NCI-H2196 treated with DMSO at 0.1 percent for 48 hours (cell line): ENCODE data around the gene SHISA6.

Experiments
- DNase-seq: peaks from one replicate; lab custom pipeline; 2025; ENCODE audit not compliant: unreplicated experiment; lab: John Stamatoyannopoulos, UW

The SHISA6 gene

DNA sequence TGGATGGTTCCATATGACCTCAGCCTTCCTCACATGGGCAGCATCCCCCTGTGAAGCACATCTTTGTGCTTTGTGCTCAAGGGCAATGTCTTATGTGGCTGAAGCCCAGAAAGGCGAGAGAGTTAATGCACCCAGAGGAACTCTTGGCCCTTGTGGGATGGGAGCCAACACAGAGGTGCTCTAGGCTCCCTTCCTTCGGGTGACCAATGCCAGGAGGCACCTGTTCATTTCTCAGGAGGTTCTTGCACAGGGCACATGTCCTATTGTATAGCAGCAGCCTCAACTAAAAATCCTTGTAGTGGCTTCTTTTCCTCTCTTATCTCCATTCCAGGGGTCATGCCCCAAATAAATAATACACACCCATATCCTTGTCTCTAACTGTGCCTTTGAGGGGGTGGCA, 273.6 kb downstream of the SHISA6 start:
- no peak for DNase-seq

DNA sequence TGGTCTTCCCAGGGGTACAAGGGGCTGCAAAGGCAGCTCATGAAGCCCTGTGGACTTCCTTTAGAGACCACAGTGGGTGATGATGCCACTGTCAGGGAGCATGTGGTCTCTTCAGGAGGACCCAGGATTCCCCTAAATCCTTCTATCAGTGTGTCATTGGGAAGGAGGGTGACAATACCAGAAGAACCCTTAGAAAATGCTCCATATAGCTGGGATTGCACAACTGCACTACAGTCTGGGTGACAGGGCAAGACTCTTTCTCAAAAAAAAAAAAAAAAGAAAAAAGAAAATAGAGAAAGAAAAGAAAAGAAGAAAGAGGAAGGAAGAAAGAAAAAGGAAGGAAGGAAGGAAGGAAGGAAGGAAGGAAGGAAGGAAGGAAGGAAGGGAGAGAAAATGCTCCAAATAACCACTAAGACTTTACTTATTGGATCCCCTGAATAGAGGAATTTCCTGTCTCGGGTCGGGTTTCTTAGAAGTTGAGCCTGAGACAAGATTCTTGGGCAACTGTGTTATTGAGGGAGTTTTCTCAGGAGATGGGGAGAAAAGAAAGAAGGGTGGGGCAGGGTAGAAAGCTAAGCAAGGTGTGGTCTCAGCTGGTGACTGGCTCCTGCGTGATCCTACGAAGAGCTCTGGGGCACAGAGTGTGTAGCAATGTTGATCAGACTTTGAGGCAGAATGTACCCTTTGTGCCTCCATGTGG, 274.1 kb downstream of the SHISA6 start:
- DNase-seq = no peak

DNA sequence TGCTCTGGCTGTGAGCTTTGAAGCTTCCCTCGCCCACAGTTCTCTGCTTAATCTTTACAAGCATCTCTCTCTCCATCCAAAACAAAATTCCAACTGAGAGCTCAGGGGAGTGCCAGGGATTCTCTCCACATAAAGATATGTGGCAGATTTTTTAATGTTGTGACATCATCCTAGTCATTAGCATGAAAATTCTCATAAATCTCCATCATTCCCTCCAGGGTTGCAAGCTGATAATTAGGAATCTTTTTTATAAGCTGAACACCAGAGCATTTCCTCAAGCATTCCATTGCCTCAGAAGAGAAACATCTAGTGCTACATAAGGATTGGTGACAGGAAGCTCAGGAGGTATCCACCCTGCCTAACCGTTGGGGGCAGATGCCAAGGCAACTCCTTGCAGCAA, 274.9 kb downstream of the SHISA6 start:
- no peak for DNase-seq

DNA sequence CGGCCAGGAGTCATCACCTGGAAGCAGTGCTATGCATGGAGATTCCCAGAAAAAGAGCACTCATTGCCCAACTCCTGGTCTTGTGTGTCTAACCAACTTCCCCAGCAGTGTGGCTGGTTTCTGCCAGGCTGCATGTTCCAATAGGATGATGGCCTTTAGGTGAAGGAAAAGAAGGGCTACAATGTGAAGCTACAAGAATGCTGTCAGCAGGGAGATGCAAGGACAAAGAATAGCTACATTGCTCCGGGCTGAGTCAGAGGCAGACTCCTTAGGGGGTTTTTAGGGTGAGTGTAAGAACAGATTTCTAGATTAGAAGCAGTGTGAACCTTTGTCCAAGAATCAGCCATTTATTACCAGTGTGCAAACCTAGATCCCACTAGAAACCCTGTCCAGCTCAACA, 294.2 kb downstream of the SHISA6 start:
- no peak for DNase-seq

DNA sequence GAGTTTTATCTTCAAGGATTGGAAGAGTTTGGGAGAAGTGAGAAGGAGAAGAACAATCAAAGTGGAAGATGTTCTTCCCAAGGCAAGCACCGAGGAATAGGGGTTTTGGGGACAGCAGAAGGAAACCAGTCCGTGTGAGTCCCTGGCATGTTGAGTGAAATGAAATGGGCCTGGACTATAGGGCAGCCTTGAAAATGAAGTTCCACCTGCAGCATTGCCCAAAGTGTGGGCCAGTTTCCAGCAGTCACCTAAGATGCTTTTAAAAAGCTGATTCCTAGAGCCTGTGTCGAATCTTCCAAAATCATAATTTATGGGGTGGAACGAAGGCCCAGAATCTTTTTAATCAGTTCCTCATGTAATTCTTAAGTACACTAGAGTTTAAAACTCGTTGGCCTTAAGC, 297.4 kb downstream of the SHISA6 start:
- DNase-seq = no peak

DNA sequence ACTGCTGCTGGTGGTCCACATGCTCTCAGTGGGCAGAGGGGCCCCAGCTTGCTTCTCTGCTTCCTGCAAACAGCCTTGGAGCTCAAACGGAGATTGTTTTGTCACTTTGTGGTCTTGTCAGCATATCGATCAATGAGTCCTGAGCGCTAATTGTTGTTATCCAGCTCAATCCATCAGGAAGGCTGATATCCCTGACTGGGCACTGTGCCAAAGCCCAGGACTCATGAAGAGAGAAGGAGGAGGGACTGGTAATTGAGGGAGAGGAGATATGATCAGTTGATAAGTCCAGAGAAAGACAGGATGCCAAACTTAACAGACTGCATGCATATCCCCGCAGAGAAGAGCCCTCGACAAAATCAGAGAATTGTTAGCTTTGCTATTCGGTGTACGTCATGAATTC, 298.6 kb downstream of the SHISA6 start:
- DNase-seq = no peak

DNA sequence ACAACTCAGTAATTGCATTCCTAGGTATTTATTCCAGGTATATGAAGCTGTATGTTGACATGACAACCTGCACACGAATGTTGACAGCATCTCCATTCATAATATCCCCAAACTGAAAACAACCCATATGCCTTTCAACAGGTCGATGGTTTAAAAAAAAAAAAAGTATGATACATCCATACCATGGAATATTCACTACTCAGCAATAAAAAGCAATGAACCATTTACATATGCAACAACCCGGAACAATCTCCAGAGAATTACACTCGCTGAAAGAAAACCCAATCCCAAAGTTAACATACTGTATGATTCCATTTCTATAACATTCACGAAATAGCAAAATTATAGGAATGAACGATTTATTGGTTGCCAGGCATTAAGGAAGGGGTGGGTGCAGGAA, 304.0 kb downstream of the SHISA6 start:
- DNase-seq = no peak

DNA sequence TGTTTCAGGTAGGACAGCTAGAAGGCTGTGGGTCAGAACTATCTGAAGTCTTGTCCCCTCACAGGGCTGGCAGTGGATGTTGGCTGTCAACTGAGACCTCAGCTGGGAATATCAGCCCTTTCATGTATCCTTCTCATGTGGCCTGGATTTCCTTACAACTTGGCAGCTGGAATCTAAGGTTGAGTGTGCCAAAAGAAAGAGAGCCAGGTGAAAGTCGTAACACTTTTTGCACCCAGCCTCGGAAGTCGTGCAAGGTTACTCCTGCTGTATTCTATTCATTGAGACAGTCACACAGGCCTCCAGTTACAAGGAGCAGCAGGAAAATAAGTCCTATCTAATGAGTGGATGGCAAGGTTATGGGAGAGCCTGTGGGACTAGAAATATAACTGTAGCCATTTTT, 304.7 kb downstream of the SHISA6 start:
- no peak for DNase-seq

DNA sequence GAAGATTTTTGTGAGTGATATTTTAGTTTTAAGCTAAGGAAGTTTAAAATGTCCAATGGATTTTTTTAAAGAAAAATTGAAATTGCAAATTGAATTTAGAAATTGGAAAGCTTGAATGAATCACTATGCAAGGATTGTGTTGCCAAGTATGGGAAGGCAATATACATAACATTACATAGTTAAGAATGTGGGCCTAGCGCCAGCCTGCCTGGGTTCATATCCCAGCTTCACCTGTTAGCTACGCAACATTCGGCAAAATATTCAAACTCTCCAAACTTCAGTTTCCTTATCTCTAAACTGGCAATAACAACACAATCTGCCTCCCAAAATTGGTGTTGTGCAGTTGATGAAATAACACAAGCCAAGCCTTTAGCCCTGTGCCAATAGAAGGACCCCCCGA, 306.8 kb downstream of the SHISA6 start:
- no peak for DNase-seq

DNA sequence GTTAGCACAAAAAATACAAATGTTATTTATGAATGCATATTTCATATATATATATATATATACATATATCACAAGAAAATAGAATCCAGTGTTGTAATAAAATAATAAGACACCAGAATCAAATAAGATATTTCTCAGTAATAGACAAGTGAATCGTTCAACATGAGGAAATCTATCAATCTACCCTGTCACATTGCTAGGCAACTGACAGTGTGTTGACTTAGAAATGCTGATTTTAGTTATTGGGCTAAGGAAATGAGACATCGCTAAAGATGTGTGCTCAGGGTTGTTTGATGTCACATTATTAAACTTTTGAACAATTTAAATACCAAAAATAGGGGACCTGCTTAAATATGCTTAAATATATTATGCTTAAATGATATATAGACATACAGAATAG, 307.4 kb downstream of the SHISA6 start:
- no peak for DNase-seq

DNA sequence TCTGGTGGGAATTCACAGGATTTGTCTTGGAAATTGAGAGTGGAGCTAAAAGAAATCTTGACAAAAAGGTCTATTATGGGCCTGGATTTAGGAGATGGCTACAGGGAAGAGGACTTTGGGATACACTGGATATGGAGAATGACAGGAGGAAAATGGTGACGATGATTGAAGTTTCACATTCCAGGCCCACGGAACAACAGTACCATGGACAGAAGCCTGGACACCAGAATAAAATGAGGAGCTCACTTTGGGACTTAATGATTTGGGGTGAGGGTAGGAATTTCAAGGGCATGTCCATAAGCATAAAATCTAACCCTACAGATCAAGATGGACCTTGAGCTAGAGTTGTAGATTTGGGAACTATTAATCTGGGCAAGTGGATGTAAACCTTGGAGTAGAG, 309.4 kb downstream of the SHISA6 start:
- DNase-seq = no peak

DNA sequence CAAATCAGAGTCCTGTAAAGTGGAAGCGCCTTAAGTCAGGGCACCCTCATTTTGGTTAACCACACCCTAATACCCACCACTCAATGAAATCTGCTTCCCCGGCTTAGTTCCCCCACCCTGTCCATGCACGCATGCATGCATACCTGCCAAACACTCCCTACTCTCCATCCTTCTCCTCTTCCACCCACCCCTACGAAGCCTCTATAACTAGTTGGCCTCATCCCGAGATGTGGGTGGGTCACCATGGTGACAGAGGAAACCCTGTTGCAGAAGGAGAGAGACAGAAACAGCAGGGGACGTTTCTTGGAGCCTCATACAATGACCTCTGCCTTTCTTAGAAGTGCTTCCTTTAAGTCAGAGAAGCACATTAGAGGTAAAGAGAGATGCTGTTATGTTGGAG, 310.4 kb downstream of the SHISA6 start:
- no peak for DNase-seq

DNA sequence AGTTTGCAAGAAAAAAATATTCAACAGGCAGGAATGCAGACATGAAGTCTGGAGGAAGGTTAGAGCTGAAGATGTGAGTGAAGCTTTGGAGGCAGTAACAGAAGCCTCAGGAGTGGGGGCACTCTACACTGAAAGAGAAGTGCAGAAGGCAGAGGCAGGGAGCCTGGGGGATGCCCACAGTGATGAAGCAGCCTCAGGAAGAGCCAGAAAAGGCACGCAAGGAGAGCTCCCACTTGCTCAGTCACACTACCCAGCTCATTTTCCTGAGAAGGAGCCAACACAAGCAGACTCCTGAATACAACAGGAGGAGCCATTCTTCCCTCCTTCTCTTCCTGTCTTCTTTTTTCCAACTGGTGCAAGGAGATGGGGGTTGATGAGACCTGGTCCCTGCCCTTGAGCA, 312.1 kb downstream of the SHISA6 start:
- DNase-seq = no peak

DNA sequence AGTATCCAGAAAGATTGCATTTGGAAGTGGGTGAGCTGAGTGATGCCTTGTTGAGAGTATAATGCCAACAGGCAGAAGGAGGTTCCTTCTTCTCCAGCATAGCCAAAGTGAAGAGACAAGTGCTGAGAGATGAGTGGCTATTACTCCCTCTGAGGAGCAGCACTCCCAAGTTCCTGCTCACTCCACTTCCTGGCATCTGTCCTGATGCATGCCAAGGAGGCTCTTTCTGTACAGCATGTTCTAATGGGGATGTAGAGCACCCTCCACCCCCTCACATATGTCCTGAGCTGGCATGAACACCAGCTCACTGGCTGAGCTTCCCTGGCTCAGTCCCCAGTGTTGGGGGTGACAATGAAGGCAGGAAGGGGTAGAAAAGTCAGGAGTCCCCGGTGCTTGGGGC, 313.0 kb downstream of the SHISA6 start:
- DNase-seq = no peak

DNA sequence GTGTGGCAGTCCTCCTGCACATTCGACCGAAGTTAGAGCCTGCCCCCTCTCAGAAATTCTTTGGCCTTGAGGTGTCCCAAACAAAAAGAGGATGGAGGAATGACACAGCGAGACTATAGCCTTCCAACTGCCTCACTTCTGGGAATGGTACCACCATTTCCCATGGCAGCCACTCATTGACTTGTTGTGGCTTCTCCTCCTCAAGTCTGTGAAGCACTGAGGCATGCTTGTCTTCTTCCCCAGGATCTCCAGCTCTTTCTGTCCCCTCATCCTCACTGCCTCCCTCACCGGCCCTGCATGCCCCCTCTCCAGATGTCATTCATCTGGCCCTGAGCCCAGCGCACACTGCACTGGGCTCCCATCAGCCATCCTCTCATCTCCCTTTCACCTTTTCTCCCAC, 313.5 kb downstream of the SHISA6 start:
- no peak for DNase-seq

DNA sequence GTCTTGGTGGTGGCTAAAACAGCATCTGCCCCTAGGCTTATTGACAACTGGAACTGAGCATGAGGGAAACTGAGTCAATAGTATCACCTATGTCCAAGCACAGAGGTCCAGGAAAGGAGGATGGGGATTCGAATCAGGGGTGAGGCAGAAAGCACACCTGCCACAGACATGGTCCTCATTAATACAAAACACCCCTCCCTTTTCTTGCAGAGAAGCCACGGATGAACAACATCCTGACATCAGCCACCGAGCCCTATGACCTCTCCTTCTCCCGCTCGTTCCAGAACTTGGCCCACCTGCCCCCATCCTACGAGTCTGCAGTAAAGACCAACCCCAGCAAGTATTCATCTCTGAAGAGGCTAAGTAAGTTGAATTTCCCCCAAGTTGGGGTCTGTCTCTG, 314.5 kb downstream of the SHISA6 start:
- no peak for DNase-seq

DNA sequence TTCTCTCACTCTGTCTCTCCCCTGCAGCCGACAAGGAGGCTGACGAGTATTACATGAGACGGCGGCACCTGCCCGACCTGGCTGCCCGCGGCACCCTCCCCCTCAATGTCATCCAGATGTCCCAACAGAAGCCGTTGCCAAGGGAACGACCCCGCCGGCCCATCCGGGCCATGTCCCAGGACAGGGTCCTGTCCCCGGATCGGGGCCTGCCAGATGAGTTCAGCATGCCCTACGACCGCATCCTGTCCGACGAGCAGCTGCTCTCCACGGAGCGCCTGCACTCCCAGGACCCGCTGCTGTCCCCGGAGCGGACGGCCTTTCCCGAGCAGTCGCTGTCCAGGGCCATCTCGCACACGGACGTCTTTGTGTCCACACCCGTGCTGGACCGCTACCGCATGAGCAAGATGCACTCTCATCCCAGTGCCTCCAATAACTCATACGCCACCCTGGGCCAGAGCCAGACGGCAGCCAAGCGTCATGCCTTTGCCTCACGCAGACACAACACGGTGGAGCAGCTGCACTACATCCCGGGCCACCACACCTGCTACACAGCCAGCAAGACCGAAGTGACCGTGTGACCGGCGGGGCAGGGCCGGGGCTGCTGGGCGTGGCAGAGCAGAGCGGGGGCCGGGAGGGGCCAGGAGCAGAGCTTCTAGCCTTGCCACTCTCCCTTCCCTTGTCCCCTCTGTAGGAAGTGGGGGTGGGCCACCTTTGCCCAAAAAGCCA, 316.9 kb downstream of the SHISA6 start:
- no peak for DNase-seq

DNA sequence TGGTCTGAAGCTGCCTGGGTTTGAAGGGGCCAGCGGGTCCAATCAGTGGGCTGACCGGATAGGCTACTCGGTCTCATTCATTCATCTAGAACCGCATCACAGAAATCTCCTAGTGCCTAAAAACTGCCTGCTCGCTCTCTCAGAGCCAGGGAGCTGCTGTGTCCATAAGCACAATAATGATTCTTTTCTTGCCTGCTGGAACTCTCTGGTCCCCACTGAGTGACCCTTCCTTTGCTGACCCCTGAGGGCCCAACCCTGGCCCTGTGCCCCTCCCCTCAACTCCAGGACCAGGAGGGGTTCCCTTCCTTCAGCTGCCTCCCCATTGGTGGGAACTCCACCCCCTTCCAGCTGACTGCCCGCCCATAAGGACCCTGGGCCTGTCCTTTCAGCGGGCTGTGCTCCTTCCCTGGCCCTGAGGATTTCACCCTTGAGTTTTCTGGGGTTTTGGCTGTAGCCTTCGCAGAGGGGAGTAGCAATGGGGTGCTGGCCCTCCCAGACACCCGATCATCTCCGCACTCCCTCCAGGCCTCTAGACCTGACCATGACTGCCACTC, 317.7 kb downstream of the SHISA6 start:
- DNase-seq = no peak

DNA sequence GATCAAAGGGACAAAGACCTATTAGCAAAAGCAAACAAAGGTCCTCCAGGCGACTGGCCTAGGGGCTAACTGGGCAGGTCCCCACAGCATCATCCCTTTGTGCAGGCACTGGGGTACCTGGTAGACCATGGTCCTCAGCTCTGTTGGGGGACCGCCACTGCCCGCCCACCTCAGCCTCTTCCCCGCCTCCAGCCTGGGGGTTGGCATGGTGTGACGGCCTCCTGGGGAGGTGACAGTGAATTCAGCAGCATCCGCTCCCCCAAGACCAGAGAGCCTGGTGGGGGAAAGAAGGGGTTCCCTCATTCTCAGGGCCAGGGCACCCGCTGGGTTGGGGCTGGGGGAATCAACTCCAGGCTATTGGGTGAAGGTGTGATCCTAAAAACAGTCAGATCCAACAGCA, 318.6 kb downstream of the SHISA6 start:
- DNase-seq = no peak

DNA sequence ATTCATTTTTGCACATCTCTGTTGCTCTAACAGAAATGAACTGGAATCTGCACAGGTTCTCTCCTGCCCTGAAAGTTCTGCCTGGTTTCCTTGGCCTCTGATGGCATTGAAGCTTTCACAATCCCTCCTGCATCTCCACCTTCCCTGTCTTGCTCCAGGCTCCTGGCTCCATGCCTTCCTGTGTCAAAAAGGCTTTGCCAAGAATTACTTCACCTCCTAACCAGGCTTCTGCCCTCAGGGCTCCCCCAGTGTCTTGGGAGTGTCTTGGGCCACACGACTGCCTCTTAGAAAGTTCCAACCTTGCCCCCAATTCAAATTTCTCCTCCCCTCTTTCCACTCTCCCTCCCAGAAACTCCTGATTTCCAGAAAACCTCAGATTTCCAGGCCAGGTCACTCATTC, 320.3 kb downstream of the SHISA6 start:
- no peak for DNase-seq

DNA sequence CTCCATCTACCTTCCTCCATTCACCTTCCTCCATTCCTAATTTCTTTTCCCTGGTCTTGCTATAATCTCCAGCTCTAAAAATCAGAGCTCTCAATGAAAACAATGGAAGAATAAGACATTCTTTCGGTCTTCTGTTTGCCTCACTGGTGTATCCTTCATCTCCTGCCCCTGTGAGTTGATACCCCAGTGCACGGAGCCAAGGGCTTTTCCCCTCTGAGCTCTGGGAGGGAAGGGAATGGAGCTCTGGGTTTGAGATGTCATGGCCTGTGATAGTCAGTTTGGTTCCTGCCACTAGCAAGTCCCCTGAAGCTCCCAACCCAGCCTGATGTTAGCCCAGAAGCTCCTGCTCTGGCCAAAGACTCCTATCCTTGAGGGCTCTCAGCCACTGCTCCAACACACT, 320.7 kb downstream of the SHISA6 start:
- DNase-seq = no peak

DNA sequence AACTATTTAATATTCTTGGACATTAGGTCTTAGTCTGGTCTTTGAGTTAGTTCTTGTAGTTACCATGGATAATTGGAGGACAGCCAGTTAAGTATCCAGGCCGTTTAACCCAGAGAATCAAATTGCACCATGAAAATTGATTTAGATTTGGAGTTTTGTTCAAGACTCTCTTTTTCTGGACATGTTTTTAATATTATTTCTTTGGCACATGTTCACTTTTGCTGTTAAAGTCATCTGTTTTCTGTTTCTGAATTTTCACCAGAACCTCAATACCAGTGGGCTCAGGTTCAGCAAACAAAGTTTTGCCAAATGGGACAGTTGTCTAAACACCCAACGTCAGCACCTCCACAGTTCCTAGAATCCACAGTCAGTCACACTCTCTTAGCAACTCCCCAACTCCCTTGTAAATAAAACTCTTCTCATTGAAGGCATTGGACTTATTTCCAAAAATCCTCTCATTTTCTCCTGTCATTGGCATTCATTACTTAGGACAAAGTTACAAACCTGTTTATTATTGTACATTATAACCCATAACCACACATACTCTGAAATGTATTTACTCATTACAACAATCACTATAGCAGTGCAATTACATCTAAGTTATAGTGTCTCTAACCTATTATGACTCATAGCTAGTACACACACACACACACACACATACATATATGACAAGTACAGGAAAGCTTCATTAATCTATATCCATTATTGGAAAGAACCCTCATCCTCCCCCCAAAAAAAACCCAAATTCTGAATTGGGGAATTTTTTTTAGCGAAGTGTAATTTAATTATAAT, 323.8 kb downstream of the SHISA6 start:
- no peak for DNase-seq
